Skeletal muscle tissue (tissue), 4 donors: ENCODE data around the gene ANKRD33B. TPM values are rescaled to one million over a fixed set of nuclear protein-coding genes. Genes with fewer than 3 reads are reported as not detected.
A peak's percentile ranks its signal among the peaks of the same experiment; 100 is the strongest.
"Not testable (repeated sequence)": the region's sequence is repeated elsewhere in the genome, so short reads cannot be mapped to it uniquely, and the experiment has no call there.

Source experiments
- H3K27ac ChIP-seq: one replicate; pipeline ENCODE4 v1.7.0; 2013; ENCODE audit warnings: mild to moderate bottlenecking, low read depth, low read length, inconsistent platforms
- H3K27me3 ChIP-seq, 3 donors: one replicate each; pipeline ENCODE4 v1.7.0; 2013; ENCODE audit warnings: low read length in 3 of 3; ENCODE audit not compliant: control insufficient read depth in 3 of 3, insufficient read depth in 3 of 3
- H3K36me3 ChIP-seq, 3 donors: one replicate each; pipeline ENCODE4 v1.7.0; 2013; ENCODE audit warnings: low read length in 3 of 3; ENCODE audit not compliant: control insufficient read depth in 3 of 3, insufficient read depth in 3 of 3
- H3K4me1 ChIP-seq, 3 donors: one replicate each; pipeline ENCODE4 v1.7.0; 2013; ENCODE audit warnings: low read length in 3 of 3, mild to moderate bottlenecking in 3 of 3; ENCODE audit not compliant: control insufficient read depth in 3 of 3, insufficient read depth in 3 of 3
- H3K4me3 ChIP-seq, 3 donors: one replicate each; pipeline ENCODE4 v1.7.0; 2013; ENCODE audit warnings: low read length in 3 of 3
- H3K9ac ChIP-seq, 3 donors: one replicate each; pipeline ENCODE4 v1.7.0; 2013; ENCODE audit warnings: low read length in 3 of 3, mild to moderate bottlenecking in 3 of 3, moderate library complexity in 2 of 3, low read depth in 1 of 3
- H3K9me3 ChIP-seq, 3 donors: one replicate each; pipeline ENCODE4 v1.7.0; 2013; ENCODE audit warnings: low read length in 3 of 3; ENCODE audit not compliant: control insufficient read depth in 3 of 3
- total RNA-seq: library from RNA; depleted of rRNA; stranded (reverse); fragments of >200 nt; gene quantifications from one replicate; pipeline ENCODE4 v1.2.3, GENCODE V29; 2014
- donor health status: Osteomylitis.

ANKRD33B gene
- total RNA-seq, 1 donor from 2014 or later = 2.6 TPM

- H3K36me3 ChIP-seq = no peaks in the 10 kb centered on the region
- peaks cover 37 to 46% (median 39%) of the 10 kb centered on the region in 3 donors for H3K4me1 ChIP-seq
- peak overlapping the region; percentile 92 for H3K27ac ChIP-seq
- H3K4me3 ChIP-seq = no peak overlapping the region
- H3K27me3 ChIP-seq = no peaks in the 10 kb centered on the region
- H3K9ac ChIP-seq = no peak overlapping the region
- no peaks in the 10 kb centered on the region for H3K9me3 ChIP-seq
Measured at GRCh38 chr5:10599113-10599512, 35.2 kb downstream of the ANKRD33B start.

GRCh38 chr5:10599862-10600284 is 36.0 kb downstream of the ANKRD33B start:
- Histone ChIP-seq H3K4me1 (peaks cover 34 to 40% (median 34%) of the 10 kb centered on the region in 3 donors), H3K4me3 (no peak overlapping the region), H3K27ac (peak overlapping the region; percentile 92), H3K9ac (no peak overlapping the region), H3K36me3 (no peaks in the 10 kb centered on the region), H3K9me3 (no peaks in the 10 kb centered on the region), H3K27me3 (no peaks in the 10 kb centered on the region)

DNA sequence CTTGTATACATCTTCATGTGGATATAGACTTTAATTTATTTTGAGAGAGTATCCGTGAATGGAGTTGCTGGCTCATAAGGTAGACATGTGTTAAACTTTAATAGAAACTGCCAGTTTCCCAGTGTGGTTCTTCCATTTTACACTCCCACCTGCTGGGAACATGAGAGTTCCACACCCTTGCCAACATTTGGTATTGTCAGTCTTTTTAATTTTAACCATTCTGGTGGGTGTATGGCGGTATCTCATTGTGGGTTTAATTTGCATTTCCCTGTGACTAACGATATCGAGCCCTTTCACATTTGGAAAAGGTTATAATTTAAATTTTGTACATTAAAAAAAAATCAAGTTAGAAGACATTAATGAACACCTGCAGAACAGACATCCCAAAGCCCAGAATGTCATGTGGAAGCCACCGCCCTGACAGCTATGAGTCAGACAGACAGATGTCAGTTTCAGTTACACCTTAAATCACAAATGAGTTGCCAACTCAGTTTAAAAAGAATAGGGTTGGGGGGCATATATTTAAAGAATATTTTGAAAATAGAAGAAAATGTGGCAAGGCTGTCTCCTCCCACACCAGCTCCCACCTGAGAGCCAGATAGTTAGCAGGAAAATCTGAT is 36.9 kb downstream of the ANKRD33B start:
- Histone ChIP-seq H3K9me3 (no peaks in the 10 kb centered on the region), H3K4me3 (peak overlapping the region; percentile 53 to 72 (median 59)), H3K27ac (peak overlapping the region; percentile 92), H3K9ac (peak overlapping the region in 2 of 3 donors; percentile 10 to 47), H3K4me1 (peaks cover 25 to 31% (median 26%) of the 10 kb centered on the region in 3 donors), H3K36me3 (no peaks in the 10 kb centered on the region), H3K27me3 (no peaks in the 10 kb centered on the region)

DNA sequence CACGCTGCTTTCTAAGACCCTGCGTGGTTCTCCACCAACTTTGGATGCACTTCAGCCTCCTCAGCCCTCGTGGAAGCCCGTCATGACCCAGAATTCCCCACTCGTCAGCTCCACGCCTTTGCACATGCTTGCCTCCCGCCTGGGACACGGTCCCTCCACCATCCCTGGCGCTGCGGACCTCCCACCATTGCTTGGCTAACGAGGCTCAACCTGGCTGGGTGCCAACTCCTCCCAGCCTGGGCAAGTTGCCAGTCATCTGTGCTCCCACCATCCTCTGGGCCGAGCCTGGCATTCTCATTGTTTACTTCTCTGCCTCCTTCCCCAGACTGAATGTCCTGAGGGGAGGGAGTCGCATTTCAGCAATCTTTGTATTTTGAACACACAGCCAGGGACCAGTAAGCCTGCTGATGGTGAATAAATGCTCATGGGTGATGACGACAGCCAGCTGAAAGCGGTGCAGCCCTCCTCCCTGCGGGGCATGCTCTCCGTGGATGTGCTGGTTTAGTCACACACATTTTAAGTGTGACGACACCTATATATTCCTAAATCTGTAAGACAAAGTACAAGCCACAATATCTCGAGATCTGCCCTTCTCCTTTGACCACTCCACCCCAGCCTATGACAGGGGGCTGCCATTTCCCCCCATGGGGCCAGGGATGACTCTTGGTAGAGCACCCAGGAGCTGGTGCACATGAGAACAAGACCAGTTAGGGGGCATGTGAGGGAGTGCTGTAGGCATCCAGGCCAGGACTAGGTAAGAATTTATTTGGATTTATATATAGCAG is 37.6 kb downstream of the ANKRD33B start:
- H3K36me3 ChIP-seq = no peaks in the 10 kb centered on the region
- H3K4me3 ChIP-seq = peak overlapping the region; percentile 53 to 72 (median 59)
- H3K27ac ChIP-seq = peak overlapping the region; percentile 92
- H3K4me1 ChIP-seq = peaks cover 20 to 26% (median 22%) of the 10 kb centered on the region in 3 donors
- H3K27me3 ChIP-seq = no peaks in the 10 kb centered on the region
- no peaks in the 10 kb centered on the region for H3K9me3 ChIP-seq
- H3K9ac ChIP-seq = peak overlapping the region; percentile 36 to 70 (median 59)

- peak overlapping the region; percentile 53 to 72 (median 59) for H3K4me3 ChIP-seq
- no peaks in the 10 kb centered on the region for H3K9me3 ChIP-seq
- H3K27me3 ChIP-seq = no peaks in the 10 kb centered on the region
- H3K27ac ChIP-seq = peak overlapping the region; percentile 92
- peaks cover 24 to 31% (median 26%) of the 10 kb centered on the region in 3 donors for H3K4me1 ChIP-seq
- peak overlapping the region; percentile 36 to 70 (median 59) for H3K9ac ChIP-seq
- H3K36me3 ChIP-seq = no peaks in the 10 kb centered on the region
Measured at GRCh38 chr5:10602031-10602806, 38.3 kb downstream of the ANKRD33B start.

GRCh38 chr5:10604975-10605374 is 41.1 kb downstream of the ANKRD33B start:
- Histone ChIP-seq H3K27ac (no peak overlapping the region), H3K9ac (no peak overlapping the region), H3K9me3 (no peaks in the 10 kb centered on the region), H3K4me1 (peaks cover 34 to 38% (median 35%) of the 10 kb centered on the region in 3 donors), H3K36me3 (no peaks in the 10 kb centered on the region), H3K4me3 (no peak overlapping the region), H3K27me3 (no peaks in the 10 kb centered on the region)

DNA sequence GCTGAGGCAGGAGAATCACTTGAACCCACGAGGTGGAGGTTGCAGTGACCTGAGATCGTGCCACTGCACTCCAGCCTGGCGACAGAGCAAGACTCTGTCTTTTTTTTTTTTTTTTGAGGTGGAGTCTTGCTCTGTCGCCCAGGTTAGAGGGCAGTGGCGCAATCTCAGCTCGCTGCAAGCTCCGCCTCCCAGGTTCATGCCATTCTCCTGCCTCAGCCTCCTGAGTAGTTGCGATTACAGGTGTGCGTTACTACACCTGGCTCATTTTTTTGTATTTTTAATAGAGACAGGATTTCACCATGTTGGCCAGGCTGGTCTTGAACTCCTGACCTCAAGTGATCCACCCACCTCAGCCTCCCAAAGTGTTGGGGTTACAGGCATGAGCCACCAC is 42.8 kb downstream of the ANKRD33B start:
- H3K36me3 ChIP-seq, H3K4me3 ChIP-seq, H3K27me3 ChIP-seq, H3K9me3 ChIP-seq: not testable (repeated sequence)
- Histone ChIP-seq H3K9ac (peak overlapping the region in 1 of 3 donors; percentile 10), H3K27ac (peak overlapping the region; percentile 78), H3K4me1 (peaks cover 20 to 28% (median 23%) of the 10 kb centered on the region in 3 donors)

- H3K36me3 ChIP-seq = no peaks in the 10 kb centered on the region
- H3K4me1 ChIP-seq = peaks cover 15 to 23% (median 18%) of the 10 kb centered on the region in 3 donors
- no peaks in the 10 kb centered on the region for H3K9me3 ChIP-seq
- H3K27ac ChIP-seq = peak overlapping the region; percentile 78
- H3K4me3 ChIP-seq = peak overlapping the region in 2 of 3 donors; percentile 15 to 25
- H3K9ac ChIP-seq = peak overlapping the region; percentile 10 to 58 (median 55)
- no peaks in the 10 kb centered on the region for H3K27me3 ChIP-seq
Measured at GRCh38 chr5:10607023-10607665, 43.3 kb downstream of the ANKRD33B start.

- H3K27ac ChIP-seq = peak overlapping the region; percentile 78
- H3K9ac ChIP-seq = peak overlapping the region; percentile 10 to 58 (median 55)
- H3K4me1 ChIP-seq = peaks cover 11 to 17% (median 14%) of the 10 kb centered on the region in 3 donors
- H3K27me3 ChIP-seq = no peaks in the 10 kb centered on the region
- H3K4me3 ChIP-seq = peak overlapping the region in 2 of 3 donors; percentile 2 to 25
- no peaks in the 10 kb centered on the region for H3K36me3 ChIP-seq
- no peaks in the 10 kb centered on the region for H3K9me3 ChIP-seq
Measured at GRCh38 chr5:10607666-10608073, 43.8 kb downstream of the ANKRD33B start.
